H9 (cell line): ENCODE measurements around the gene NRG2. TPM values are rescaled to one million over a fixed set of nuclear protein-coding genes. Genes with fewer than 3 reads are reported as not detected.

Source experiments
- DNase-seq: peaks from one replicate; pipeline ENCODE4 v3.0.0-alpha.2; 2017
- H2AFZ ChIP-seq: one replicate; pipeline ENCODE4 v1.6.1; 2013; ENCODE audit warnings: mild to moderate bottlenecking, low read length, control low read depth, moderate library complexity
- H2AK5ac ChIP-seq: 2 replicates; pipeline ENCODE4 v1.6.1; 2013; ENCODE audit warnings: low read length, control low read depth, mixed read lengths; ENCODE audit not compliant: insufficient read length
- H2BK120ac ChIP-seq: one replicate; pipeline ENCODE4 v1.6.1; 2013; ENCODE audit warnings: low read depth, mild to moderate bottlenecking, low read length, control low read depth, inconsistent platforms; ENCODE audit not compliant: poor library complexity, severe bottlenecking
- H2BK12ac ChIP-seq: 2 replicates; pipeline ENCODE4 v1.6.1; 2013; ENCODE audit warnings: low read length, control low read depth, mixed read lengths, low read depth; ENCODE audit not compliant: insufficient read length
- H2BK15ac ChIP-seq: 2 replicates; pipeline ENCODE4 v1.6.1; 2013; ENCODE audit warnings: low read depth, low read length, control low read depth
- H2BK20ac ChIP-seq: one replicate; pipeline ENCODE4 v1.6.1; 2013; ENCODE audit warnings: low read depth, mild to moderate bottlenecking, low read length, control low read depth, inconsistent platforms; ENCODE audit not compliant: poor library complexity, severe bottlenecking
- H2BK5ac ChIP-seq: 2 replicates; pipeline ENCODE4 v1.6.1; 2013; ENCODE audit warnings: low read length, control low read depth, mixed read lengths; ENCODE audit not compliant: insufficient read length
- H3K14ac ChIP-seq: 2 replicates; pipeline ENCODE4 v1.6.1; 2013; ENCODE audit warnings: low read length, control low read depth; ENCODE audit not compliant: insufficient read depth
- H3K18ac ChIP-seq: 2 replicates; pipeline ENCODE4 v1.6.1; 2013; ENCODE audit warnings: low read depth, mild to moderate bottlenecking, mixed read lengths, low read length, control low read depth; ENCODE audit not compliant: insufficient read length
- H3K23ac ChIP-seq: 2 replicates; pipeline ENCODE4 v1.6.1; 2013; ENCODE audit warnings: low read length, control low read depth, mixed read lengths, low read depth; ENCODE audit not compliant: insufficient read length
- H3K23me2 ChIP-seq: 2 replicates; pipeline ENCODE4 v1.6.1; 2013; ENCODE audit warnings: low read depth, mild to moderate bottlenecking, mixed read lengths, low read length, control low read depth; ENCODE audit not compliant: insufficient read length, poor library complexity, severe bottlenecking
- H3K27ac ChIP-seq: 2 replicates; pipeline ENCODE4 v1.5.1; 2013; ENCODE audit warnings: low read length, control low read depth, mixed read lengths, low read depth; ENCODE audit not compliant: insufficient read length
- H3K27me3 ChIP-seq: 2 replicates; pipeline ENCODE4 v1.6.1; 2013; ENCODE audit warnings: low read length, control low read depth, inconsistent platforms; ENCODE audit not compliant: insufficient read depth
- H3K4ac ChIP-seq: 2 replicates; pipeline ENCODE4 v1.6.1; 2013; ENCODE audit warnings: low read depth, mild to moderate bottlenecking, control low read depth, inconsistent platforms, low read length, moderate library complexity
- H3K4me1 ChIP-seq: 2 replicates; pipeline ENCODE4 v1.6.1; 2013; ENCODE audit warnings: low read length, control low read depth, inconsistent platforms; ENCODE audit not compliant: insufficient read depth
- H3K4me2 ChIP-seq: 2 replicates; pipeline ENCODE4 v1.6.1; 2013; ENCODE audit warnings: low read length, control low read depth, mixed read lengths; ENCODE audit not compliant: insufficient read length, insufficient read depth
- H3K56ac ChIP-seq: 2 replicates; pipeline ENCODE4 v1.6.1; 2013; ENCODE audit warnings: low read depth, mild to moderate bottlenecking, mixed read lengths, low read length, control low read depth; ENCODE audit not compliant: insufficient read length
- H3K79me1 ChIP-seq: 2 replicates; pipeline ENCODE4 v1.6.1; 2013; ENCODE audit warnings: low read depth, mild to moderate bottlenecking, moderate library complexity, low read length, control low read depth, inconsistent platforms; ENCODE audit not compliant: insufficient read depth, poor library complexity, severe bottlenecking
- H3K79me2 ChIP-seq: 2 replicates; pipeline ENCODE4 v1.6.1; 2013; ENCODE audit warnings: low read length, control low read depth, inconsistent platforms; ENCODE audit not compliant: insufficient read depth
- H3K9ac ChIP-seq: 2 replicates; pipeline ENCODE4 v1.6.1; 2013; ENCODE audit warnings: low read length, control low read depth, mixed read lengths; ENCODE audit not compliant: insufficient read length; ENCODE audit errors: extremely low read depth
- H3K9me3 ChIP-seq: one replicate; pipeline ENCODE4 v1.6.1; 2013; ENCODE audit warnings: low read depth, low read length, inconsistent platforms; ENCODE audit not compliant: control insufficient read depth
- H3T11ph ChIP-seq: one replicate; pipeline ENCODE4 v1.6.1; 2013; ENCODE audit warnings: mild to moderate bottlenecking, low read length, control low read depth, inconsistent platforms
- H4K20me1 ChIP-seq: one replicate; pipeline ENCODE4 v1.6.1; 2013; ENCODE audit not compliant: control insufficient read depth, insufficient read length, insufficient read depth
- H4K5ac ChIP-seq: 2 replicates; pipeline ENCODE4 v1.6.1; 2013; ENCODE audit warnings: low read depth, mild to moderate bottlenecking, mixed read lengths, low read length, control low read depth; ENCODE audit not compliant: insufficient read length
- H4K8ac ChIP-seq: replicated peaks from 2 replicates; pipeline ENCODE4 v1.6.1; 2013; ENCODE audit warnings: low read length, control low read depth, mixed read lengths, low read depth; ENCODE audit not compliant: insufficient read length
- H4K91ac ChIP-seq: 2 replicates; pipeline ENCODE4 v1.6.1; 2013; ENCODE audit warnings: low read depth, mild to moderate bottlenecking, moderate library complexity, mixed read lengths, low read length, control low read depth; ENCODE audit not compliant: insufficient read length
- H3K27ac Mint-ChIP-seq, 3 experiments: 2 replicates in 2 of 3; 3 replicates in 1 of 3; pipeline ENCODE4 v1.8.0; 2020 to 2021; ENCODE audit warnings: mixed read lengths in 3 of 3, mild to moderate bottlenecking in 1 of 3, moderate library complexity in 1 of 3
- H3K27me3 Mint-ChIP-seq: 2 replicates; pipeline ENCODE4 v1.8.0; 2021; ENCODE audit warnings: low read depth, mild to moderate bottlenecking, moderate library complexity, mixed read lengths
- H3K36me3 Mint-ChIP-seq, 3 experiments: 2 replicates in 2 of 3; 3 replicates in 1 of 3; pipeline ENCODE4 v1.8.0; 2020 to 2021; ENCODE audit warnings: low read depth in 3 of 3, mixed read lengths in 3 of 3; ENCODE audit not compliant: insufficient read depth in 1 of 3
- H3K4me1 Mint-ChIP-seq, 2 experiments: 2 replicates each; pipeline ENCODE4 v1.8.0; 2020; ENCODE audit warnings: mixed read lengths in 2 of 2
- H3K4me3 Mint-ChIP-seq, 2 experiments: 2 replicates in 1 of 2; 3 replicates in 1 of 2; pipeline ENCODE4 v1.8.0; 2020 to 2021; ENCODE audit warnings: mild to moderate bottlenecking in 2 of 2, mixed read lengths in 2 of 2, moderate library complexity in 1 of 2
- H3K9me3 Mint-ChIP-seq, 2 experiments: 2 replicates in 1 of 2; 3 replicates in 1 of 2; pipeline ENCODE4 v1.8.0; 2020; ENCODE audit warnings: mild to moderate bottlenecking in 2 of 2, mixed read lengths in 2 of 2, moderate library complexity in 1 of 2
- CTCF ChIP-seq: fragments of 200-600 bp; sonication (generic); conservative IDR thresholded peaks from 3 replicates; pipeline ENCODE4 v1.8.0; 2021; ENCODE audit warnings: antibody characterized with exemption, mild to moderate bottlenecking
- WGBS: extraction: QIAGEN DNeasy Blood & Tissue Kit; methylation state at CpG from one replicate; pipeline ENCODE4 v1.1.7; 2013; ENCODE audit warnings: missing lambda C conversion rate, low lambda C conversion rate, mixed read lengths; ENCODE audit not compliant: insufficient read length; ENCODE audit errors: extremely low coverage; 5-methylcytosine and 5-hydroxymethylcytosine counted together
- total RNA-seq: library from RNA; stranded (reverse); gene quantifications from 2 replicates; pipeline ENCODE4 v1.2.1, GENCODE V29; 2021

The NRG2 gene
- total RNA-seq, 1 experiment from 2014 or later: not detected

- peak; percentile 82 for TF ChIP-seq CTCF
- no peak overlapping the region for H3K27ac ChIP-seq
- H3K27me3 ChIP-seq: no peaks in the 10 kb centered on the region
- H2BK20ac ChIP-seq: no peak overlapping the region
- H2BK15ac ChIP-seq: no peak overlapping the region
- Mint-ChIP-seq H3K4me1 (no peaks in the 10 kb centered on the region), H3K27ac (no peak overlapping the region), H3K36me3 (no peaks in the 10 kb centered on the region), H3K9me3 (no peaks in the 10 kb centered on the region), H3K27me3 (peaks cover 45% of the 10 kb centered on the region), H3K4me3 (no peak overlapping the region)
- H2AFZ ChIP-seq: no peak overlapping the region
- H3T11ph ChIP-seq: no peak overlapping the region
- no peak overlapping the region for H3K4me2 ChIP-seq
- no peak overlapping the region for H3K56ac ChIP-seq
- no peak overlapping the region for H3K23ac ChIP-seq
- no peak overlapping the region for H2AK5ac ChIP-seq
- H2BK5ac ChIP-seq: no peak overlapping the region
- no CpG with 5 or more reads among the region's 4 CpGs for WGBS
- H4K20me1 ChIP-seq: no peaks in the 10 kb centered on the region
- H2BK12ac ChIP-seq: no peak overlapping the region
- no peak overlapping the region for H3K18ac ChIP-seq
- no peaks in the 10 kb centered on the region for H3K79me2 ChIP-seq
- no peaks in the 10 kb centered on the region for H3K9me3 ChIP-seq
- no peak overlapping the region for H2BK120ac ChIP-seq
- H3K79me1 ChIP-seq: no peaks in the 10 kb centered on the region
- no peaks in the 10 kb centered on the region for H3K4me1 ChIP-seq
- no peak for DNase-seq
- no peak overlapping the region for H3K4ac ChIP-seq
- no peaks in the 10 kb centered on the region for H3K23me2 ChIP-seq
- H3K14ac ChIP-seq: no peak overlapping the region
- H4K91ac ChIP-seq: no peak overlapping the region
- no peak overlapping the region for H4K5ac ChIP-seq
- H4K8ac ChIP-seq: no peak overlapping the region
- H3K9ac ChIP-seq: no peak overlapping the region
These were observed 30.2 kb upstream of the NRG2 start for GRCh38 chr5:140073296-140073695.
